Left forelimb (tissue), 1 donor: ENCODE measurements around the gene ACOXL.

Experiments used
- DNase-seq: peaks from one replicate; pipeline ENCODE4 v3.0.0-alpha.2; 2018; ENCODE audit warnings: low spot score

Gene ACOXL

GRCh38 chr2:110718990-110719389 lies 13.4 kb upstream of the ACOXL start:
- DNase-seq, result no peak

GRCh38 chr2:110720547-110720946 lies 11.8 kb upstream of the ACOXL start:
- DNase-seq, result no peak

GRCh38 chr2:110724820-110725219 lies 7.6 kb upstream of the ACOXL start:
- no peak for DNase-seq

GRCh38 chr2:110725370-110725769 lies 7.0 kb upstream of the ACOXL start:
- no peak for DNase-seq

- DNase-seq, result no peak
Measured at GRCh38 chr2:110725859-110726258, 6.5 kb upstream of the ACOXL start.

- no peak for DNase-seq
Measured at GRCh38 chr2:110726285-110726684, 6.1 kb upstream of the ACOXL start.

GRCh38 chr2:110727923-110728322 lies 4.5 kb upstream of the ACOXL start:
- no peak for DNase-seq

GRCh38 chr2:110729106-110729505 lies 3.3 kb upstream of the ACOXL start:
- DNase-seq, result no peak

GRCh38 chr2:110731064-110731463 lies 1.3 kb upstream of the ACOXL start:
- DNase-seq, result no peak

- DNase-seq, result no peak
Measured at GRCh38 chr2:110735366-110735765, 3.0 kb downstream of the ACOXL start.

GRCh38 chr2:110737783-110738182 lies 5.4 kb downstream of the ACOXL start:
- DNase-seq, result no peak

- DNase-seq, result no peak
Measured at GRCh38 chr2:110740747-110741349, 8.5 kb downstream of the ACOXL start.

GRCh38 chr2:110741491-110741980 lies 9.2 kb downstream of the ACOXL start:
- DNase-seq, result no peak

GRCh38 chr2:110742412-110742811 lies 10.0 kb downstream of the ACOXL start:
- no peak for DNase-seq

- DNase-seq, result no peak
Measured at GRCh38 chr2:110743600-110743999, 11.2 kb downstream of the ACOXL start.

- no peak for DNase-seq
Measured at GRCh38 chr2:110744429-110744828, 12.1 kb downstream of the ACOXL start.

- no peak for DNase-seq
Measured at GRCh38 chr2:110745048-110745447, 12.7 kb downstream of the ACOXL start.

- DNase-seq, result no peak
Measured at GRCh38 chr2:110746586-110747521, 14.5 kb downstream of the ACOXL start.

- no peak for DNase-seq
Measured at GRCh38 chr2:110747522-110748488, 15.4 kb downstream of the ACOXL start.

- no peak for DNase-seq
Measured at GRCh38 chr2:110748489-110748867, 16.1 kb downstream of the ACOXL start.

GRCh38 chr2:110751642-110752041 lies 19.3 kb downstream of the ACOXL start:
- DNase-seq, result no peak

- no peak for DNase-seq
Measured at GRCh38 chr2:110752871-110753270, 20.5 kb downstream of the ACOXL start.
